ENCODE measurements around the gene FBXO42. TPM values are rescaled to one million over a fixed set of nuclear protein-coding genes. Genes with fewer than 3 reads are reported as not detected.

The FBXO42 gene
- total RNA-seq, 1 donor, result 18.6 TPM

DNA sequence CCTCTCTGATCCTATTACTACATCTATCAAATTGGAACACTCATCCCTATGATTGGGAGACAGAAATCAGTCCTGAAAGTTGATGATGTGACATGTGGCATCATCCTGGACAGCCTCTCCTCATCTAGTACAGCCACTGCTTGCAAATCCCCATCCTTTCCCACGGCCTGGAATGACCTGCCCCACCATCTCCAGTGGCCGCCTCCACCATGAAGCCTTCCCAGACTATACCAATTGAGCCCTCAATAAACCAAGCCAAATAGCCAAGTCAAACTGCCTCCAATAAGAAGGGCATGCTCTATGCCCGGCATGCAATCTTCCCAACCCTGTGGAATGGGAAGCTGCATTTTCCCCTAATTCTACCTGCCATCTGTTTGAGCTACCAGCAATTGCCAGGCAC lies 139.3 kb downstream of the FBXO42 start:
- no peak overlapping the region for H3K4me3 ChIP-seq (ENCODE audit: low read depth, low read length)
- DNase-seq (ENCODE audit: low read depth), result no peak

DNA sequence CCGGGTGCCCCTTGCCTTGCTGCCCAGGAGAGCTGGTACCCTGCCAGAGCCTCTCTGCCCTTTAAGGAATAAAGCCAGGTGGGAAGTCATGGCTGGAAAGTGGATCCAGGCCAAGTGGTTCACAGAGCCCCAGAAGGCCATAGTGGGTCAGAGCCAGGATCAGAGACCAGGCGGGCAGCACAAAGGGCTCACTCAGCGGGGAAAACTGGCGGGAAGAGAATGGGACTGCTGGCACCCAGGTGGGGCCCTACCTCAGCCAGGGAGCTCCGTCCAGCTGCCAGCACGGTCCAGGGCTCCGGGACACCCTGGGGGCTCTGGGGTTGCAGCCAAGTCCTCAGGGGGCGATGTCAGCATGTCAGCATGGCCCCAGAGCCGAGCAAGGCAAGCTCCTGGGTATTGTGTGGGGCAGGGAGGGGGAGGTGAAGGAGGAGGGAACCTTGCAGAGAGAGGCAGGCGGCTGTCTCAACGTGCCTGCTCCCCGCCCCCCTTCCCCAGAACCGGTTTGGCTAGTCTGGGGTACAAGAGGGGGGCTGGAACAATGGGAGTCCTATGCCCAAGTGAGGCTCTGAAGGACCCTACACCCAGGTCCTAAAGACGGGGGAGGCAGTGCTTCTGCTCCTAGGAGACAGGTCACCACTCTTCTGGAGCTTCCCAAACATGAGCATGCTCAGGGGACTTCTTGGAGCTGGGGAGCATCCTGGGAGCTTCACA lies 139.9 kb downstream of the FBXO42 start, which contains the start of gene ARHGEF19:
ARHGEF19 (minus strand) TSS at position 402 of the 711 bp plus-strand sequence. CDS start 3,598 bp downstream, outside the sequence.
- TF ChIP-seq, protein P1, sequence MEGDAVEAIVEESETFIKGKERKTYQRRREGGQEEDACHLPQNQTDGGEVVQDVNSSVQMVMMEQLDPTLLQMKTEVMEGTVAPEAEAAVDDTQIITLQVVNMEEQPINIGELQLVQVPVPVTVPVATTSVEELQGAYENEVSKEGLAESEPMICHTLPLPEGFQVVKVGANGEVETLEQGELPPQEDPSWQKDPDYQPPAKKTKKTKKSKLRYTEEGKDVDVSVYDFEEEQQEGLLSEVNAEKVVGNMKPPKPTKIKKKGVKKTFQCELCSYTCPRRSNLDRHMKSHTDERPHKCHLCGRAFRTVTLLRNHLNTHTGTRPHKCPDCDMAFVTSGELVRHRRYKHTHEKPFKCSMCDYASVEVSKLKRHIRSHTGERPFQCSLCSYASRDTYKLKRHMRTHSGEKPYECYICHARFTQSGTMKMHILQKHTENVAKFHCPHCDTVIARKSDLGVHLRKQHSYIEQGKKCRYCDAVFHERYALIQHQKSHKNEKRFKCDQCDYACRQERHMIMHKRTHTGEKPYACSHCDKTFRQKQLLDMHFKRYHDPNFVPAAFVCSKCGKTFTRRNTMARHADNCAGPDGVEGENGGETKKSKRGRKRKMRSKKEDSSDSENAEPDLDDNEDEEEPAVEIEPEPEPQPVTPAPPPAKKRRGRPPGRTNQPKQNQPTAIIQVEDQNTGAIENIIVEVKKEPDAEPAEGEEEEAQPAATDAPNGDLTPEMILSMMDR (IDR thresholded peaks at IDR 0.05; ENCODE audit: insufficient read depth, low read length), result no peak
- no peak for DNase-seq (ENCODE audit: low read depth)
- no peak within 1 kb of the TSS for H3K4me3 ChIP-seq (ENCODE audit: low read depth, low read length)

More for the DNA sequence above, 139.3 kb downstream of the FBXO42 start:
- TF ChIP-seq, protein P1 (IDR thresholded peaks at IDR 0.05; ENCODE audit: insufficient read depth, low read length), result no peak

DNA sequence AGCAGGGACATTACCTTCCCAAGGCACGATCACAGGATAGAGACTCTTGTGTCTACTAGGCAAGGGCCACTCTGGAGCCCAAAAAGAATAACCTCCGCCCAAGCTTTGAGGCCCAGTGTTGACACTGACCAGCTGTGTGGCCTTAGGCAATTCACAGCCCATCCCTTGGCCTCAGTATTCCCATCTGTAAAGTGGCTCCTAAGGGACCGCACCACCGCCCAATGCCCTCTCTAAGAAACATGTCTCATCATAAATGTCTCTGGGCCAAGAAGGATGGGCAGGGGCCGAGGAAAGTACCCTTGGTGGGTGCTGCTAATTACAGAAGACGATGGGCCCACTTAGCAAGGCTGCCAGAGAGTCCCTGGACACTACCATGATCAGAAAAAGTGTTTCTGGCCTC lies 140.5 kb downstream of the FBXO42 start:
- DNase-seq (ENCODE audit: low read depth), result no peak
- H3K4me3 ChIP-seq (ENCODE audit: low read depth, low read length), result no peak overlapping the region
- TF ChIP-seq, protein P1 (IDR thresholded peaks at IDR 0.05; ENCODE audit: insufficient read depth, low read length), result no peak

DNA sequence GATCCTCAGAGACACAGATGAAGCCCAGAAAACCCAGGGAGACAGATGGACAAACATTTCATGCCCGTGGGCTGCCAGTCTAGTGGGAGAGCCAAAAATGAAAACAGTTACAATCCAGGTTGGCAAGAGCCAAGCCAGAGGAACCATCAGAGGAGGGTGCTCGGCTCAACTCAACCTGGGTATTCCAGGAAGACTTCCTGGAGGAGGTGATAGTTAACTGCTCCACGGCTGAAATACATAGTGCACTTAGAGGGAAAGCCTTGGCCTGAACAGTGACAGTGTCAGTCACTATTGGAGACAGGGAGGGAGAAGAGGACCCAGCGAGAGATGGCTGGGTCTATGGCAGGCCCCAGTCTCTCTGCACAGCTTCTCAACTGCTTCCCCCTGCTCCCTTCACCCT lies 141.7 kb downstream of the FBXO42 start:
- no peak overlapping the region for H3K4me3 ChIP-seq (ENCODE audit: low read depth, low read length)
- TF ChIP-seq, protein P1 (IDR thresholded peaks at IDR 0.05; ENCODE audit: insufficient read depth, low read length), result no peak
- no peak for DNase-seq (ENCODE audit: low read depth)

DNA sequence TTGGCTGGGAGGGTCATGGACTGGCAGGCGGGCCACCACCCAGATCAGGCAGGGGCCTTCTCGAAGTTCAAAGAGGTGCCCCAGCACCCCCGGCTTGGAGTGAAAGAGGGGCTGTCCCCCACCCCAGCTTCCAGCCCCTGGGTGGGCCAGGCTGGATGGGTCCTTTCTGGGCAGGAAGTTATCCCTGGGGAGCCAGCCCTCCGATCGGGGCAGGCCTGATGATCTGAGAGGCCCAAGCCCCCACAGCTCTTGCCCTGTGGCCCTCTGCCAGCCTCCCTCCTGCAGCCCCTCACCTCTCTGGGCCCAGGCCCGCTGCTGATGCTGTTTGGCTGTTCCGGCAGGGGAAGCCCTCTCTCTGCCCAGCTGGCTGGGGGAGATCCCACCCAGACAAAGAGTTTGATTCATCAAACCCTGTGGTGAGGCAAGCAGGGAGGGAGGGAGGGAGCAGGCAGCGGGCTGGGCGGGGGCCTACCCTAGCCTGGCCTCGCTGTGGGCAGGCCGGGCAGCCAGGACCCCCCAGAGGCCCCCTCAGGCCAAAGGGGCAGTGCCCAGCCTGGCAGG lies 142.4 kb downstream of the FBXO42 start:
- H3K4me3 ChIP-seq (ENCODE audit: low read depth, low read length), result no peak overlapping the region
- DNase-seq (ENCODE audit: low read depth), result no peak
- TF ChIP-seq, protein P1 (IDR thresholded peaks at IDR 0.05; ENCODE audit: insufficient read depth, low read length), result no peak

DNA sequence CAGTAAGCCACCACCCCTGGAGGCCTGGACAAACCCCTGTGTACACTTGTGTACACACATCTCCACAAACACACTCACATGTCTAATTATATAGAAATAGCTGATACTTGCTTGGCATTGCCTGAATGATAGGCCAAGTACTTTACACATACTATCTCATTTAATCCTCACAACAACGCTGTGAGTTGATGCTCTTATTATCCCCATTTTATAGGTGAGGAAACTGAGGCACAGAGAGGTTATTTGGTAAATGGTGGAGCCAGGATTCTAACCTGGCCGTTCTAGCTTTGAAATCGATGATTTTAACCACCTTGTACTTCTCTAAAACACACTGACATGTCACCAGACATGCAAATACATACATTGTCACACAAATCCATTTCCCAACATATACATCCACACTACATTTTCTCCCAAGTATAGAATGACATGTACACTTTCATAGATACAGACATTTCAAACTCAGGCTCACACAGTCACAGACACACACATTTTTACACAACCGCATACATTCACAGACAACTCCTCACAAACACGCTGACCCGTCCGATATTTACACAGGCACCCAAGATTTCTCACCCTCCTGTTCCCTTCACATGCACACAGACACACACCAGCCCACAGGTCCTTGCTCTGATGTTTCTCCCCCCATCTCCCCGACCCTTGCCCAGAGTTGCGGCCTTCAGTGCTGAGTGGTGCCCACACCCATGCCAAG lies 143.0 kb downstream of the FBXO42 start:
- no peak for DNase-seq (ENCODE audit: low read depth)
- TF ChIP-seq, protein P1 (IDR thresholded peaks at IDR 0.05; ENCODE audit: insufficient read depth, low read length), result no peak
- no peak overlapping the region for H3K4me3 ChIP-seq (ENCODE audit: low read depth, low read length)

All from fibroblast of the aortic adventitia (primary cell).